Fibroblast of lung (primary cell): ENCODE measurements around the gene ACSS1. TPM values are rescaled to one million over a fixed set of nuclear protein-coding genes. Genes with fewer than 3 reads are reported as not detected.
A peak's percentile ranks its signal among the peaks of the same experiment; 100 is the strongest.

Source experiments
- DNase-seq, 2 donors: peaks; one replicate each; pipeline versions ENCODE4 v3.0.0 to v3.0.0-alpha.2; 2010; ENCODE audit warnings: low read depth in 2 of 2
- H2AFZ ChIP-seq: 2 replicates; pipeline ENCODE4 v1.5.1; 2012; ENCODE audit warnings: low read length, control low read depth, inconsistent platforms
- H3K27ac ChIP-seq: 2 replicates; pipeline ENCODE4 v1.5.1; 2011; ENCODE audit warnings: low read length, control low read depth; ENCODE audit not compliant: insufficient read depth
- H3K27me3 ChIP-seq: 2 replicates; pipeline ENCODE4 v1.5.1; 2011; ENCODE audit warnings: mild to moderate bottlenecking, low read length; ENCODE audit not compliant: control insufficient read depth, insufficient read depth
- H3K36me3 ChIP-seq: 2 replicates; pipeline ENCODE4 v1.5.1; 2011; ENCODE audit warnings: low read length; ENCODE audit not compliant: control insufficient read depth, insufficient read depth
- H3K4me1 ChIP-seq: 2 replicates; pipeline ENCODE4 v1.5.1; 2011; ENCODE audit warnings: low read length; ENCODE audit not compliant: control insufficient read depth, insufficient read depth; ENCODE audit errors: extremely low read depth
- H3K4me2 ChIP-seq: 2 replicates; pipeline ENCODE4 v1.5.1; 2011; ENCODE audit warnings: low read length, control low read depth; ENCODE audit not compliant: insufficient read depth; ENCODE audit errors: extremely low read depth
- H3K4me3 ChIP-seq, 4 experiments: fragments of 200-600 bp in 1 of 4; sonication (generic) in 1 of 4; replicated peaks in 1 of 4; 2 replicates each; pipeline ENCODE4 v1.5.1; 2011 to 2016; ENCODE audit warnings: low read length in 4 of 4, low read depth in 3 of 4, mild to moderate bottlenecking in 3 of 4, control low read depth in 2 of 4, inconsistent platforms in 1 of 4, mixed read lengths in 1 of 4; ENCODE audit not compliant: insufficient read depth in 1 of 4; ENCODE audit errors: control extremely low read depth in 1 of 4
- H3K79me2 ChIP-seq: 2 replicates; pipeline ENCODE4 v1.5.1; 2012; ENCODE audit warnings: mild to moderate bottlenecking, low read length, inconsistent platforms; ENCODE audit not compliant: control insufficient read depth, insufficient read depth
- H3K9ac ChIP-seq: 2 replicates; pipeline ENCODE4 v1.5.1; 2011; ENCODE audit warnings: mild to moderate bottlenecking, low read length, control low read depth; ENCODE audit not compliant: insufficient read depth
- H3K9me3 ChIP-seq: 2 replicates; pipeline ENCODE4 v1.5.1; 2012; ENCODE audit warnings: low read depth, low read length; ENCODE audit not compliant: control insufficient read depth, insufficient read depth
- H4K20me1 ChIP-seq: 2 replicates; pipeline ENCODE4 v1.5.1; 2011; ENCODE audit warnings: low read length; ENCODE audit not compliant: control insufficient read depth, insufficient read depth; ENCODE audit errors: extremely low read depth
- CTCF ChIP-seq, 2 donors: IDR thresholded peaks in 1 of 2; conservative IDR thresholded peaks in 1 of 2; 1 replicate in 1 of 2; 2 replicates in 1 of 2; pipeline ENCODE4 v1.5.1; 2011 to 2012; ENCODE audit warnings: low read length in 2 of 2, control low read depth in 1 of 2, inconsistent platforms in 1 of 2, low read depth in 1 of 2, mild to moderate bottlenecking in 1 of 2
- EZH2 ChIP-seq: IDR thresholded peaks from 2 replicates; pipeline ENCODE4 v1.5.1; 2012; ENCODE audit warnings: low read length, control low read depth, mild to moderate bottlenecking; ENCODE audit errors: missing control alignments
- polyA plus RNA-seq, 2 donors: library from polyadenylated mRNA; depleted of rRNA in 1 of 2; stranded (reverse) in 1 of 2; unstranded in 1 of 2; fragments of >200 nt; gene quantifications; 2 replicates each; pipeline ENCODE4 v1.2.1, GENCODE V29; 2011 to 2012; ENCODE audit warnings: missing spikeins in 1 of 2
- total RNA-seq: library from RNA; depleted of rRNA; stranded (reverse); fragments of >200 nt; gene quantifications from 2 replicates; pipeline ENCODE4 v1.2.1, GENCODE V29; 2014

The ACSS1 gene
- total and polyA plus RNA-seq, 2 donors (not counting 1 experiment from before 2014, with no cell fraction given): 1.3 to 3.4 TPM

GRCh38 chr20:25057234-25058050 is 497 bp downstream of the ACSS1 start:
- Histone ChIP-seq H3K4me2 (peak overlapping the region; percentile 87), H3K36me3 (no peaks in the 10 kb centered on the region), H3K4me1 (peaks cover 11% of the 10 kb centered on the region), H3K27me3 (peaks cover 27% of the 10 kb centered on the region), H3K79me2 (no peaks in the 10 kb centered on the region), H3K9me3 (no peaks in the 10 kb centered on the region), H3K9ac (peak overlapping the region; percentile 34), H2AFZ (peak overlapping the region; percentile 73), H3K27ac (no peak overlapping the region), H3K4me3 (peak overlapping the region; percentile 52 to 62 (median 54)), H4K20me1 (no peaks in the 10 kb centered on the region)
- TF ChIP-seq CTCF (conservative IDR thresholded peaks at IDR 0.05 in 1 of 2, IDR thresholded peaks at IDR 0.05 in 1 of 2; ENCODE audit: low read depth in 1 of 2, low read length in 2 of 2): no peak
- TF ChIP-seq EZH2: no peak
- DNase-seq: peak; percentile 26 to 31

- Histone ChIP-seq H3K4me3 (peak overlapping the region in 3 of 4 experiments; percentile 39 to 62 (median 53)), H3K4me2 (peak overlapping the region; percentile 87), H3K36me3 (no peaks in the 10 kb centered on the region), H4K20me1 (no peaks in the 10 kb centered on the region), H3K27ac (no peak overlapping the region), H2AFZ (no peak overlapping the region), H3K4me1 (peaks cover 11% of the 10 kb centered on the region), H3K79me2 (no peaks in the 10 kb centered on the region), H3K9me3 (no peaks in the 10 kb centered on the region), H3K27me3 (peaks cover 20% of the 10 kb centered on the region), H3K9ac (peak overlapping the region; percentile 34)
- no peak for DNase-seq
- TF ChIP-seq EZH2 (no peak), CTCF (conservative IDR thresholded peaks at IDR 0.05 in 1 of 2, IDR thresholded peaks at IDR 0.05 in 1 of 2; ENCODE audit: low read depth in 1 of 2, low read length in 2 of 2) (no peak)
Observed at GRCh38 chr20:25056690-25057233, 1.2 kb downstream of the ACSS1 start.

- Histone ChIP-seq H3K27ac (no peak overlapping the region), H4K20me1 (no peaks in the 10 kb centered on the region), H3K27me3 (peaks cover 15% of the 10 kb centered on the region), H3K4me3 (no peak overlapping the region), H3K4me1 (peaks cover 11% of the 10 kb centered on the region), H3K9me3 (no peaks in the 10 kb centered on the region), H3K36me3 (no peaks in the 10 kb centered on the region), H3K79me2 (no peaks in the 10 kb centered on the region), H3K9ac (no peak overlapping the region), H3K4me2 (no peak overlapping the region), H2AFZ (no peak overlapping the region)
- DNase-seq: peak in 1 of 2 donors; percentile 42
- TF ChIP-seq EZH2: no peak
- no peak for TF ChIP-seq CTCF (conservative IDR thresholded peaks at IDR 0.05 in 1 of 2, IDR thresholded peaks at IDR 0.05 in 1 of 2; ENCODE audit: low read depth in 1 of 2, low read length in 2 of 2)
Observed at GRCh38 chr20:25055711-25056495, 2.0 kb downstream of the ACSS1 start.
